Measurements from ENCODE around the gene KRT78. TPM values are rescaled to one million over a fixed set of nuclear protein-coding genes. Genes with fewer than 3 reads are reported as not detected.

KRT78 gene
- total and polyA plus RNA-seq, 4 donors = 0.06 TPM; not detected in 3

GRCh38 chr12:52806821-52807543 lies 41.8 kb downstream of the KRT78 start:
- peaks cover 0 to 6% (median under 1%) of the 10 kb centered on the region in 4 donors for H3K27me3 ChIP-seq (ENCODE audit: control insufficient read depth in 4 of 4, insufficient read depth in 4 of 4, low read length in 3 of 4)
- H3K9me3 ChIP-seq (ENCODE audit: control insufficient read depth in 4 of 4, low read length in 3 of 4) = no peaks in the 10 kb centered on the region
- DNase-seq (ENCODE audit: low spot score) = no peak
- no peak for TF ChIP-seq FOXA1 (IDR thresholded peaks at IDR 0.05)
- no peak for TF ChIP-seq HNF4A (conservative IDR thresholded peaks at IDR 0.05)
- TF ChIP-seq, protein P1, sequence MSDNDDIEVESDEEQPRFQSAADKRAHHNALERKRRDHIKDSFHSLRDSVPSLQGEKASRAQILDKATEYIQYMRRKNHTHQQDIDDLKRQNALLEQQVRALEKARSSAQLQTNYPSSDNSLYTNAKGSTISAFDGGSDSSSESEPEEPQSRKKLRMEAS (IDR thresholded peaks at IDR 0.05) = no peak
- no peak for TF ChIP-seq FOXA2 (IDR thresholded peaks at IDR 0.05)
- TF ChIP-seq YY1 (IDR thresholded peaks at IDR 0.05) = no peak
- TF ChIP-seq TAF1 (conservative IDR thresholded peaks at IDR 0.05) = no peak
- no peak for TF ChIP-seq EGR1 (IDR thresholded peaks at IDR 0.05; ENCODE audit: low read depth in 2 of 2)
- TF ChIP-seq, protein P2, sequence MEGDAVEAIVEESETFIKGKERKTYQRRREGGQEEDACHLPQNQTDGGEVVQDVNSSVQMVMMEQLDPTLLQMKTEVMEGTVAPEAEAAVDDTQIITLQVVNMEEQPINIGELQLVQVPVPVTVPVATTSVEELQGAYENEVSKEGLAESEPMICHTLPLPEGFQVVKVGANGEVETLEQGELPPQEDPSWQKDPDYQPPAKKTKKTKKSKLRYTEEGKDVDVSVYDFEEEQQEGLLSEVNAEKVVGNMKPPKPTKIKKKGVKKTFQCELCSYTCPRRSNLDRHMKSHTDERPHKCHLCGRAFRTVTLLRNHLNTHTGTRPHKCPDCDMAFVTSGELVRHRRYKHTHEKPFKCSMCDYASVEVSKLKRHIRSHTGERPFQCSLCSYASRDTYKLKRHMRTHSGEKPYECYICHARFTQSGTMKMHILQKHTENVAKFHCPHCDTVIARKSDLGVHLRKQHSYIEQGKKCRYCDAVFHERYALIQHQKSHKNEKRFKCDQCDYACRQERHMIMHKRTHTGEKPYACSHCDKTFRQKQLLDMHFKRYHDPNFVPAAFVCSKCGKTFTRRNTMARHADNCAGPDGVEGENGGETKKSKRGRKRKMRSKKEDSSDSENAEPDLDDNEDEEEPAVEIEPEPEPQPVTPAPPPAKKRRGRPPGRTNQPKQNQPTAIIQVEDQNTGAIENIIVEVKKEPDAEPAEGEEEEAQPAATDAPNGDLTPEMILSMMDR (IDR thresholded peaks at IDR 0.05; ENCODE audit: low read depth, low read length, missing input control) = no peak
- no peak for TF ChIP-seq HNF4G (IDR thresholded peaks at IDR 0.05)
- no peak for TF ChIP-seq ZBTB33 (IDR thresholded peaks at IDR 0.05)
- no peak for TF ChIP-seq GABPA (IDR thresholded peaks at IDR 0.05 in 1 of 2, conservative IDR thresholded peaks at IDR 0.05 in 1 of 2)
- H3K27ac ChIP-seq (ENCODE audit: low read depth in 1 of 2, low read length in 2 of 2) = no peak overlapping the region
- H3K36me3 ChIP-seq (ENCODE audit: control insufficient read depth in 4 of 4, insufficient read depth in 3 of 4, low read depth in 1 of 4, low read length in 3 of 4) = no peaks in the 10 kb centered on the region
- H3K9ac ChIP-seq (ENCODE audit: low read depth in 1 of 2, low read length in 2 of 2) = no peak overlapping the region
- H3K4me1 ChIP-seq (ENCODE audit: control insufficient read depth in 4 of 4, insufficient read depth in 4 of 4, low read length in 3 of 4) = no peaks in the 10 kb centered on the region
- WGBS = 82% methylated on average over 11 of the region's 11 CpGs
- H3K4me3 ChIP-seq (ENCODE audit: low read depth in 1 of 3, low read length in 3 of 3) = no peak overlapping the region

- H3K4me1 ChIP-seq (ENCODE audit: control insufficient read depth in 4 of 4, insufficient read depth in 4 of 4, low read length in 3 of 4) = no peaks in the 10 kb centered on the region
- DNase-seq (ENCODE audit: low spot score) = no peak
- TF ChIP-seq, protein P3, sequence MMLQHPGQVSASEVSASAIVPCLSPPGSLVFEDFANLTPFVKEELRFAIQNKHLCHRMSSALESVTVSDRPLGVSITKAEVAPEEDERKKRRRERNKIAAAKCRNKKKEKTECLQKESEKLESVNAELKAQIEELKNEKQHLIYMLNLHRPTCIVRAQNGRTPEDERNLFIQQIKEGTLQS (IDR thresholded peaks at IDR 0.05) = no peak
- TF ChIP-seq JUND (IDR thresholded peaks at IDR 0.05) (no peak), YY1 (IDR thresholded peaks at IDR 0.05) (no peak), RXRA (IDR thresholded peaks at IDR 0.05) (no peak), RAD21 (IDR thresholded peaks at IDR 0.05) (no peak), EGR1 (IDR thresholded peaks at IDR 0.05; ENCODE audit: low read depth in 2 of 2) (no peak)
- H3K9me3 ChIP-seq (ENCODE audit: control insufficient read depth in 4 of 4, low read length in 3 of 4) = no peaks in the 10 kb centered on the region
- no peaks in the 10 kb centered on the region for H3K36me3 ChIP-seq (ENCODE audit: control insufficient read depth in 4 of 4, insufficient read depth in 3 of 4, low read depth in 1 of 4, low read length in 3 of 4)
- H3K4me3 ChIP-seq (ENCODE audit: low read depth in 1 of 3, low read length in 3 of 3) = no peak overlapping the region
- peaks cover 0 to 6% (median under 1%) of the 10 kb centered on the region in 4 donors for H3K27me3 ChIP-seq (ENCODE audit: control insufficient read depth in 4 of 4, insufficient read depth in 4 of 4, low read length in 3 of 4)
- no peak overlapping the region for H3K27ac ChIP-seq (ENCODE audit: low read depth in 1 of 2, low read length in 2 of 2)
- 97% methylated on average over 3 of the region's 3 CpGs for WGBS
- no peak overlapping the region for H3K9ac ChIP-seq (ENCODE audit: low read depth in 1 of 2, low read length in 2 of 2)
These were observed 42.5 kb downstream of the KRT78 start for GRCh38 chr12:52806169-52806811.
